ENCODE data around the gene GAS7.

- TF ChIP-seq ESRRG (CRISPR knock-in tag; IDR thresholded peaks at IDR 0.05) (no peak), ZFP30 (CRISPR knock-in tag; IDR thresholded peaks at IDR 0.05) (no peak)
Observed at GRCh38 chr17:10021272-10021984, 177.0 kb downstream of the GAS7 start.
